K562 (cell line): ENCODE results near the gene CDCP1. TPM values are rescaled to one million over a fixed set of nuclear protein-coding genes. Genes with fewer than 3 reads are reported as not detected.

Experiments
- ATAC-seq: fragments of 200-7000 bp; cut with Tn5 transposase; 3 replicates; pipeline ENCODE4 v1.9.1; 2020; ENCODE audit warnings: moderate library complexity
- BruUV-seq: library from RNA; stranded (reverse); fragments of 400-500 nt; replicated peaks from 2 replicates; lab custom pipeline; 2021; lab: Mats Ljungman, UMichigan
- CTCF ChIA-PET: fragments of 300-600 bp; formaldehyde crosslinking; extraction: SDS; loops from one replicate; lab custom pipeline; 2021; ENCODE audit warnings: low intra/inter-chr PET ratio; lab: Yijun Ruan, JAX
- POLR2A ChIA-PET: fragments of 300-600, 350-650 bp; sonication (Branson Sonifier 250); formaldehyde crosslinking; extraction: SDS; loops from one replicate; lab custom pipeline; 2021; ENCODE audit warnings: antibody characterized with exemption, inconsistent platforms; lab: Yijun Ruan, JAX
- DNase-seq, 4 experiments: peaks; one replicate each; pipeline versions ENCODE4 v3.0.0 to v3.0.0-alpha.2; 2011 to 2018; ENCODE audit warnings: low spot score in 3 of 4, mixed read lengths in 3 of 4; ENCODE audit errors: extremely low read depth in 1 of 4
- FAIRE-seq: peaks from 2 replicates; lab custom pipeline; 2011; peaks lifted over from hg19 to GRCh38; lab: Jason Lieb, UNC
- H2AFZ ChIP-seq: 2 replicates; pipeline ENCODE4 v1.6.0; 2011; ENCODE audit warnings: low read depth, low read length, control low read depth, inconsistent platforms
- H3K27ac ChIP-seq: fragments of 200-600 bp; 3 replicates; pipeline ENCODE4 v1.8.0; 2011; ENCODE audit warnings: low read depth, mild to moderate bottlenecking, control low read depth, inconsistent platforms, low read length, moderate library complexity, mixed read lengths; ENCODE audit errors: extremely low read depth
- H3K27me3 ChIP-seq, 2 experiments: fragments of 300-600 bp in 1 of 2; 2 replicates in 1 of 2; 3 replicates in 1 of 2; pipeline versions ENCODE4 v1.6.0 to v1.8.0; 2011; ENCODE audit warnings: inconsistent platforms in 2 of 2, low read length in 2 of 2, mild to moderate bottlenecking in 1 of 2, mixed read lengths in 1 of 2, moderate library complexity in 1 of 2; ENCODE audit not compliant: control insufficient read depth in 2 of 2, insufficient read depth in 2 of 2
- H3K36me3 ChIP-seq: fragments of 300-600 bp; 3 replicates; pipeline ENCODE4 v1.8.0; 2011; ENCODE audit warnings: mild to moderate bottlenecking, low read length, inconsistent platforms; ENCODE audit not compliant: control insufficient read depth, insufficient read depth
- H3K4me1 ChIP-seq, 2 experiments: fragments of 200-600 bp in 1 of 2; replicated peaks in 1 of 2; 2 replicates in 1 of 2; 3 replicates in 1 of 2; pipeline versions ENCODE4 v1.5.1 to v1.8.0; 2011; ENCODE audit warnings: inconsistent platforms in 2 of 2, low read length in 2 of 2, mild to moderate bottlenecking in 1 of 2, mixed read lengths in 1 of 2, moderate library complexity in 1 of 2; ENCODE audit not compliant: control insufficient read depth in 2 of 2, insufficient read depth in 2 of 2
- H3K4me2 ChIP-seq: 2 replicates; pipeline ENCODE4 v1.6.1; 2011; ENCODE audit warnings: low read length, control low read depth, inconsistent platforms, mixed read lengths; ENCODE audit not compliant: insufficient read depth
- H3K4me3 ChIP-seq: fragments of 200-600 bp; sonication (generic), shearing (Covaris generic); 2 replicates; pipeline ENCODE4 v1.5.1; 2016; ENCODE audit warnings: control low read depth, inconsistent platforms
- H3K79me2 ChIP-seq: fragments of 200-600 bp; 3 replicates; pipeline ENCODE4 v1.8.0; 2011; ENCODE audit warnings: low read length, inconsistent platforms; ENCODE audit not compliant: control insufficient read depth, insufficient read depth
- H3K9ac ChIP-seq, 2 experiments: 2 replicates each; pipeline versions ENCODE4 v1.6.0 to v1.6.1; 2011; ENCODE audit warnings: low read depth in 2 of 2, low read length in 2 of 2, control low read depth in 1 of 2, inconsistent platforms in 1 of 2, mild to moderate bottlenecking in 1 of 2, mixed read lengths in 1 of 2; ENCODE audit not compliant: insufficient read depth in 1 of 2
- H3K9me1 ChIP-seq: one replicate; pipeline ENCODE4 v1.6.0; 2011; ENCODE audit warnings: inconsistent platforms, mild to moderate bottlenecking, low read length, moderate library complexity; ENCODE audit not compliant: control insufficient read depth, insufficient read depth
- H3K9me3 ChIP-seq: replicated peaks from 2 replicates; pipeline ENCODE4 v1.5.1; 2011; ENCODE audit warnings: low read depth, low read length, inconsistent platforms; ENCODE audit not compliant: control insufficient read depth, insufficient read depth
- H4K20me1 ChIP-seq: replicated peaks from 2 replicates; pipeline ENCODE4 v1.6.1; 2011; ENCODE audit warnings: low read length, inconsistent platforms, mixed read lengths; ENCODE audit not compliant: control insufficient read depth, insufficient read depth
- BCL6 ChIP-seq: fragments of 250-450 bp; sonication (Bioruptor Pico); IDR thresholded peaks from 2 replicates; pipeline ENCODE4 v1.4.0; 2020
- BMI1 ChIP-seq: fragments of 150-350 bp; IDR thresholded peaks from 2 replicates; pipeline ENCODE4 v1.6.1; 2014; ENCODE audit warnings: low read length
- BRD9 ChIP-seq: fragments of 450-650 bp; IDR thresholded peaks from 2 replicates; pipeline ENCODE4 v1.6.1; 2018; ENCODE audit warnings: low read depth; ENCODE audit not compliant: partially characterized antibody
- CBFA2T2 ChIP-seq: fragments of 450-650 bp; conservative IDR thresholded peaks from 2 replicates; pipeline ENCODE4 v1.6.1; 2017; ENCODE audit warnings: mild to moderate bottlenecking
- CBX3 ChIP-seq, 2 experiments: IDR thresholded peaks; 1 replicate in 1 of 2; 2 replicates in 1 of 2; pipeline ENCODE4 v1.6.1; 2012; ENCODE audit warnings: inconsistent platforms in 2 of 2, low read length in 2 of 2, borderline replicate concordance in 1 of 2, control low read depth in 1 of 2
- CREM ChIP-seq: IDR thresholded peaks from 2 replicates; pipeline ENCODE4 v1.6.1; 2014; ENCODE audit warnings: antibody characterized with exemption, low read depth
- HNRNPL ChIP-seq: fragments of 200-400 bp; formaldehyde crosslinking; IDR thresholded peaks from 2 replicates; pipeline ENCODE4 v1.6.1; 2017; ENCODE audit warnings: low read depth, mild to moderate bottlenecking, low read length
- NCOA2 ChIP-seq, 2 experiments: fragments of 450-650 bp; IDR thresholded peaks; 2 replicates each; pipeline ENCODE4 v1.6.1; 2018; ENCODE audit warnings: mild to moderate bottlenecking in 2 of 2, moderate library complexity in 1 of 2; ENCODE audit not compliant: partially characterized antibody in 2 of 2
- POLR2A ChIP-seq: fragments of 450-650 bp; conservative IDR thresholded peaks from 2 replicates; pipeline ENCODE4 v1.6.1; 2016
- TSC22D4 ChIP-seq: fragments of 450-650 bp; IDR thresholded peaks from 2 replicates; pipeline ENCODE4 v1.6.1; 2016; ENCODE audit warnings: missing genetic modification characterization, missing biosample characterization, control low read depth
- ZNF274 ChIP-seq: IDR thresholded peaks from 2 replicates; pipeline ENCODE4 v1.6.1; 2011; ENCODE audit warnings: low read depth, mild to moderate bottlenecking, low read length, moderate library complexity, borderline replicate concordance
- ZNF780A ChIP-seq: fragments of 250-450 bp; sonication (Bioruptor Pico); IDR thresholded peaks from 2 replicates; pipeline ENCODE4 v1.5.0; 2021; ENCODE audit warnings: mild to moderate bottlenecking
- WGBS: fragments of 100-300 bp; shearing (Covaris generic); methylation state at CpG from one replicate; pipeline ENCODE4 v1.1.6; 2016; ENCODE audit warnings: low coverage, mixed read lengths; ENCODE audit not compliant: insufficient coverage; ENCODE audit errors: missing lambda C conversion rate; 5-methylcytosine and 5-hydroxymethylcytosine counted together
- in situ Hi-C: fragments of 300-500 bp; cut with MboI; formaldehyde crosslinking; loops from 4 replicates; pipeline ENCODE4 v1.15.0; 2018; ENCODE audit warnings: inconsistent platforms, mixed read lengths
- intact Hi-C: fragments of 100-400 bp; cut with micrococcal nuclease; formaldehyde crosslinking; loops from 2 replicates; pipeline ENCODE4 v1.14.2; 2022
- polyA plus RNA-seq, 8 experiments: library from polyadenylated mRNA; depleted of rRNA in 4 of 8; stranded (reverse) in 5 of 8; unstranded in 3 of 8; fragments of >200 nt; fragmentation: Nextera tagmentation in 2 of 8; fragmentation: Illumina TruSeq in 1 of 8; extraction: Ambion mirVana in 2 of 8; extraction: Trizol in 1 of 8; gene quantifications; 2 replicates each; pipeline versions ENCODE4 v1.2.1 to v1.2.3, GENCODE V29; 2011 to 2014; ENCODE audit warnings: inconsistent platforms in 1 of 8, missing spikeins in 1 of 8
- total RNA-seq, 7 experiments: library from RNA; depleted of rRNA in 6 of 7; stranded (reverse); fragments of >200 nt in 6 of 7; fragmentation: Illumina TruSeq in 2 of 7; extraction: Trizol in 2 of 7; gene quantifications; 2 replicates each; pipeline versions ENCODE4 v1.2.1 to v1.2.3, GENCODE V29; 2011 to 2021; ENCODE audit warnings: low replicate concordance in 1 of 7
- TF ChIP-seq, protein P1 (sequence below), 3 experiments: fragments of 200-800 bp in 1 of 3; sonication (Bioruptor generic) in 1 of 3; sonication (generic) in 1 of 3; formaldehyde crosslinking in 1 of 3; IDR thresholded peaks; 2 replicates each; pipeline versions ENCODE4 v1.6.1 to v1.8.0; 2016 to 2022; ENCODE audit warnings: mild to moderate bottlenecking in 2 of 3, missing compliant biosample characterization in 2 of 3, missing genetic modification characterization in 2 of 3, missing genetic modification reagents in 1 of 3
- TF ChIP-seq, protein P2 (sequence below): fragments of 250-450 bp; sonication (Bioruptor Pico); IDR thresholded peaks from 2 replicates; pipeline ENCODE4 v1.9.0; 2021; ENCODE audit warnings: mild to moderate bottlenecking
- TF ChIP-seq, protein P3 (sequence below): fragments of 250-450 bp; sonication (Bioruptor Pico); IDR thresholded peaks from 2 replicates; pipeline ENCODE4 v1.6.1; 2021; ENCODE audit warnings: mild to moderate bottlenecking
- TF ChIP-seq, protein P4 (sequence below): fragments of 250-450 bp; sonication (Bioruptor Pico); IDR thresholded peaks from 2 replicates; pipeline ENCODE4 v1.5.1; 2021; ENCODE audit warnings: mild to moderate bottlenecking

Gene CDCP1
- total and polyA plus RNA-seq, 9 of the 15 experiments (the other 6 are each of a cell fraction or from before 2014, with no cell fraction given): 3.9 to 16.4 (median 5.2) TPM

DNA sequence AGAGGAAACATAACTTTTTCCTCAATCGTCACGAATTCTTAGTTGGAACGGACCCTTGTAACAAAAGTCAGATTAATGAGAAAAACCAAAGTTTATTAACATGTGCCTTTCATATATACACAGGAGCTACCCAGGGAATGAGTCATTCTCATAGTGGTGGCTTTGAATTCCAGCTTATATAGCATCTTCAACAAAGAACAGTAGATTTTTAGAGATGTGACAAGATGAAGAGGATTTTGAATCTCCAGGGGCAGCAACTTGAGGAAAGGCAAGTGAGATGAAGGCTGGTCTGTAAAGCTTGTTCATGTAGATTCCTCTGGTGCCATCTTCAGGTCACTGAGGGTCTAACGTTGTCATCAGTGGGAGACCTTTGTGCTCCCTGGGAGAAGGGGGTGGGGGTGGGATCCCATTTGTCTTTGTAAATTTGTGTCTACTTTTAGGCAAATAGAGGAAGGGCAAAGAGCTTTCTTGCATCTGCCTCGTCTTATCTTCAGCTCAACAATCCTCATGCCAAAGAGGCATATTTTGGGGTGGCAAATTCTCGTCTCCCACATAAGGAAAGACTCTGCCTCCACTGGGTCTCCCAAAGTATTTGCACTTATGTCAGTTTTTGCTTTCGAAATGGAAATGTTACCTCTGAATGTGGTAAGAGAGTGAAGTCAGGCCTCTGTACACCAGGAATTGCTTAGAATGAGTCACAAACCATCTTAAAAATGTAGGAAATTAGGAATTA is 90.6 kb downstream of the CDCP1 start (continued):
- TF ChIP-seq BRD9 (peak; percentile 97), CREM (peak; percentile 88), POLR2A (no peak), TSC22D4 (no peak), BMI1 (no peak)
- TF ChIP-seq, all 486 proteins: peak for 47

DNA sequence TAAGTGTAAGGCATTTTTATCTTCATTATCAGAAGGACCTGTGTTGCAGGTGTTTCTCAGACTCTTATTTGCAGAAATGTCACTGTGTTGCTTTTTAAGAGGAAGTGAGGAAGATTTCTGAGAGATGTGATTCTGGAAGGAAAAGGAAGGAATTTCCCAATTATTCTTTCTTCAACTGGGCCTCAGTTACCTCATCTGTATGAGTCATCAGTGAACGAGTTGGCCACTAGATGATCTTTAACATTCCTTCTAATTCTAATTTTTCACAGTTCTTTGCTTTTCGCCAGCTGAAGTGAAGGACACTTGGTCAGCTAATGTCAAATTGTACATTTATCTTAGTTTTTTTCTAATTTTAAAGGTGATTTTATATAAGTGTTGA is 91.2 kb downstream of the CDCP1 start:
- no peak for FAIRE-seq
- no peaks in the 10 kb centered on the region for H4K20me1 ChIP-seq
- peak overlapping the region; percentile 32; the same call in 2 of the 3 replicates for H3K27ac ChIP-seq
- WGBS: 52% methylated on average over 2 of the region's 2 CpGs
- DNase-seq: no peak
- H3K9me3 ChIP-seq: no peaks in the 10 kb centered on the region
- H2AFZ ChIP-seq: peak overlapping the region; percentile 48
- peaks cover 19 to 69% of the 10 kb centered on the region in 2 experiments for H3K4me1 ChIP-seq
- ChIA-PET CTCF (interaction anchor here (0.6 to 1.4 kb wide), 3 partner anchors 17 to 155 kb away, joined by 3 to 4 read pairs (median 3); no protein-coding TSS in a partner anchor), POLR2A (interaction anchor here (0.6 to 6.1 kb wide), 3 partner anchors 12 to 37 kb away, joined by 4 to 32 read pairs (median 4); no protein-coding TSS in a partner anchor)
- in situ Hi-C loops: no loop called here
- no peak overlapping the region for H3K4me2 ChIP-seq
- no peaks in the 10 kb centered on the region for H3K36me3 ChIP-seq
- H3K9ac ChIP-seq: peak overlapping the region in 1 of 2 experiments; percentile 14; a peak in 1 of 4 replicates
- no peaks in the 10 kb centered on the region for H3K79me2 ChIP-seq
- no peak overlapping the region for H3K4me3 ChIP-seq
- H3K27me3 ChIP-seq: no peaks in the 10 kb centered on the region
- BruUV-seq: no TSS peak
- intact Hi-C loops: loop anchor here (1.0 to 2.0 kb wide), 2 partner anchors 15 to 38 kb away; no protein-coding TSS in a partner anchor
- no peak for ATAC-seq
- no peaks in the 10 kb centered on the region for H3K9me1 ChIP-seq
- TF ChIP-seq, protein P1, sequence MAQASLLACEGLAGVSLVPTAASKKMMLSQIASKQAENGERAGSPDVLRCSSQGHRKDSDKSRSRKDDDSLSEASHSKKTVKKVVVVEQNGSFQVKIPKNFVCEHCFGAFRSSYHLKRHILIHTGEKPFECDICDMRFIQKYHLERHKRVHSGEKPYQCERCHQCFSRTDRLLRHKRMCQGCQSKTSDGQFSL (CRISPR knock-in tag; IDR thresholded peaks at IDR 0.05): no peak
- TF ChIP-seq, protein P1 (tag; IDR thresholded peaks at IDR 0.05): 0 out of 4 replicates have a peak, but pooled peaks of 1 of the 2 experiments have one; percentile 54
- TF ChIP-seq ZNF780A (CRISPR knock-in tag) (no peak), CBX3 (IDR thresholded peaks at IDR 0.05; ENCODE audit: borderline replicate concordance in 1 of 2, low read length in 2 of 2) (no peak), NCOA2 (IDR thresholded peaks at IDR 0.05; ENCODE audit: partially characterized antibody in 2 of 2) (no peak), ZNF274 (no peak), HNRNPL (no peak), BCL6 (CRISPR knock-in tag) (no peak), CBFA2T2 (no peak)
- TF ChIP-seq, protein P2, sequence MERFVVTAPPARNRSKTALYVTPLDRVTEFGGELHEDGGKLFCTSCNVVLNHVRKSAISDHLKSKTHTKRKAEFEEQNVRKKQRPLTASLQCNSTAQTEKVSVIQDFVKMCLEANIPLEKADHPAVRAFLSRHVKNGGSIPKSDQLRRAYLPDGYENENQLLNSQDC (CRISPR knock-in tag): no peak
- TF ChIP-seq, protein P3, sequence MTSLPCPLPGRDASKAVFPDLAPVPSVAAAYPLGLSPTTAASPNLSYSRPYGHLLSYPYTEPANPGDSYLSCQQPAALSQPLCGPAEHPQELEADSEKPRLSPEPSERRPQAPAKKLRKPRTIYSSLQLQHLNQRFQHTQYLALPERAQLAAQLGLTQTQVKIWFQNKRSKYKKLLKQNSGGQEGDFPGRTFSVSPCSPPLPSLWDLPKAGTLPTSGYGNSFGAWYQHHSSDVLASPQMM: no peak
- TF ChIP-seq, protein P4, sequence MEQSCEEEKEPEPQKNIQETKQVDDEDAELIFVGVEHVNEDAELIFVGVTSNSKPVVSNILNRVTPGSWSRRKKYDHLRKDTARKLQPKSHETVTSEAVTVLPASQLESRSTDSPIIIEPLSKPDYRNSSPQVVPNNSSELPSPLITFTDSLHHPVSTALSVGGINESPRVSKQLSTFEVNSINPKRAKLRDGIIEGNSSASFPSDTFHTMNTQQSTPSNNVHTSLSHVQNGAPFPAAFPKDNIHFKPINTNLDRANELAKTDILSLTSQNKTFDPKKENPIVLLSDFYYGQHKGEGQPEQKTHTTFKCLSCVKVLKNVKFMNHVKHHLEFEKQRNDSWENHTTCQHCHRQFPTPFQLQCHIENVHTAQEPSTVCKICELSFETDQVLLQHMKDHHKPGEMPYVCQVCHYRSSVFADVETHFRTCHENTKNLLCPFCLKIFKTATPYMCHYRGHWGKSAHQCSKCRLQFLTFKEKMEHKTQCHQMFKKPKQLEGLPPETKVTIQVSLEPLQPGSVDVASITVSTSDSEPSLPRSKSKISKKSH (CRISPR knock-in tag): no peak
